ENCODE results near the gene SELENOW. TPM values are rescaled to one million over a fixed set of nuclear protein-coding genes. Genes with fewer than 3 reads are reported as not detected.
"Not testable (repeated sequence)": the region's sequence is repeated elsewhere in the genome, so short reads cannot be mapped to it uniquely, and the experiment has no call there.

The SELENOW gene
- polyA plus RNA-seq, 1 donor = 110 TPM

DNA sequence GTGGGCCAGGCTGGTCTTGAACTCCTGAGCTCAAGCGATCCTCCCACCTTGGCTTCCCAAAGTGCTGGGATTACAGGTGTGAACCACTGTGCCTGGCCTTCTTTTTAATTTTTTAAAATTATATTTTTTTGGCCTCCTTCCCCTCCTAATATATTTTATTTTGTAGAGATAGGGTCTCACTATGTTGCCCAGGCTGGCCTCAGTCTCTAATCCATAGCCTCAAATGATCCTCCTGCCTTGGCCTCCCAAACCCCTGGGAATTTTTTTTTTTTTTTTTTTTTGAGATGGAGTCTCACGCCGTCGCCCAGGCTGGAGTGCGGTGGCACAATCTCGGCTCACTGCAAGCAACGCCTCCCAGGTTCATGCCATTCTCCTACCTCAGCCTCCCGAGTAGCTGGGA lies 37.8 kb downstream of the SELENOW start:
- not testable (repeated sequence) for DNase-seq

DNA sequence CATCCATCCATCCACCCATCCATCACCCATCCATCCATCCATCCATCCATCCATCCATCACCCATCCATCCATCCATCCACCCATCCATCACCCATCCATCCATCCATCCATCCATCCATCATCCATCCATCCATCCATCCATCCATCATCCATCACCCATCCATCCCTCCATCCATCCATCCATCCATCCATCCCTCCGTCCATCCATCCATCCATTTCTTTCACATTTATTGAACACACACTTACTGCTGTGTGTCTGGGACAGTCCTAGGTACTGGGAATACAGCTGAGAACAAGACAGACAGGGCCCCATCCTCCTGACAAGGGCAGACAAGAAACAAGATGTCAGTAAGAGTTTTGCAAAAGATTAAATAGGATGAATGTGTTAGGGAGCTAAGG lies 39.7 kb downstream of the SELENOW start:
- not testable (repeated sequence) for DNase-seq

GRCh38 chr19:47819858-47820257 lies 41.4 kb downstream of the SELENOW start:
- no peak for DNase-seq

GRCh38 chr19:47820410-47820809 lies 41.9 kb downstream of the SELENOW start:
- no peak for DNase-seq

- no peak for DNase-seq
Measured at GRCh38 chr19:47821460-47822020, 43.0 kb downstream of the SELENOW start, which contains the start of gene CRX. CRX (plus strand) TSS chr19:47821937; CDS start chr19:47834444, 12,507 bp downstream.

DNA sequence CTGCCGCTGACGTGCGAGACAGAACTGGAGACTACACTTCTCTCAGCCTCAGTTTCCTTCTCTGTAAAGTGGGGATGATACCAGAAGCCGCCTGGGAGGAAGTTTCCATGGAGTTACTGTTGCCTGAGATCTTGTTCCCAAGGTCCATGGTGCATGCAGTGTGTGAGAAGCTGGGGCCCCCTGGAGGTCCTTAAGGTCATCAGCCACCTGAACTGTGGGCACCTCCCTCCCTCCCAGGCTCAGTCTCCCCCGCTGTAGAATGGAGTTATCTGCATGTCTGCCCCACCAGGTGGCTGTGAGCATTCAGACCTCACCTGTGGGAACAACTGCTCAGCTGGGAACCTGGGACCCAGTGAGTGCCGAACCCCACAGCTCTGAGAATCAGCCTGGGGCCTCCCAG lies 45.9 kb downstream of the SELENOW start:
- DNase-seq = no peak

GRCh38 chr19:47826800-47827199 lies 48.3 kb downstream of the SELENOW start:
- no peak for DNase-seq

DNA sequence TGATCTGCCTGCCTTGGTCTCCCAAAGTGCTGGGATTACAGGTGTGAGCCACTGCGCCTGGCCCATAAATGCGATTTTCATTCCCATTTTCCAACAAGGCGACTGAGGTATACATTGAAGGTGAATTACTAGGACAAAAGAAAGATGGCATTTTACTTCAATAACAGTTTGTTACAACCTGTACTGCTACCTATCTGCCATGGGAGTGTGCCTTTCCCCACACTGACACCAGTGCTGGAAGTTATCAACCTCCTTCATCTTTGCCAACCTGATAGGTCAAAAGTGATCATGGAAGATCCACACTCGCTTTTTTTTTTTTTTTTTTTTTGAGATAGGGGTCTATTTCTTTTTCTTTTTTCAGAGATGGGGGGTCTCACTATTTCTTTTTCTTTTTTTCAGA lies 54.2 kb downstream of the SELENOW start:
- DNase-seq = no peak

Other genes with a start within 250 kb of the SELENOW start
- 0.27 TPM for gene ZNF541, start 205.6 kb upstream of the SELENOW start, polyA plus RNA-seq (ENCODE audit: insufficient read length)
- 13.0 TPM for gene BICRA, start 169.6 kb upstream of the SELENOW start, polyA plus RNA-seq (ENCODE audit: insufficient read length)
- 27.4 TPM for gene EHD2, start 65.3 kb upstream of the SELENOW start, polyA plus RNA-seq (ENCODE audit: insufficient read length)
- gene NOP53, start 33.2 kb upstream of the SELENOW start, polyA plus RNA-seq (ENCODE audit: insufficient read length) = 316 TPM
- not detected for gene TPRX1, start 25.8 kb downstream of the SELENOW start, polyA plus RNA-seq (ENCODE audit: insufficient read length)
- 0.15 TPM for gene CRX, start 43.2 kb downstream of the SELENOW start, polyA plus RNA-seq (ENCODE audit: insufficient read length)
- not detected for gene TPRX2, start 80.5 kb downstream of the SELENOW start, polyA plus RNA-seq (ENCODE audit: insufficient read length)
- gene SULT2A1, start 107.6 kb downstream of the SELENOW start, polyA plus RNA-seq (ENCODE audit: insufficient read length) = 0.18 TPM
- not detected for gene BSPH1, start 213.5 kb downstream of the SELENOW start, polyA plus RNA-seq (ENCODE audit: insufficient read length)
- gene ELSPBP1, start 215.9 kb downstream of the SELENOW start, polyA plus RNA-seq (ENCODE audit: insufficient read length) = 0.25 TPM

Data from left kidney (tissue), 2 donors.